IPS-18a (cell line): ENCODE measurements around the gene LCORL.
"Not testable (repeated sequence)": the region's sequence is repeated elsewhere in the genome, so short reads cannot be mapped to it uniquely, and the experiment has no call there.

ENCODE experiments used
- H3K27ac ChIP-seq: one replicate; pipeline ENCODE4 v1.5.1; 2013; ENCODE audit warnings: low read length
- H3K27me3 ChIP-seq: one replicate; pipeline ENCODE4 v1.6.1; 2013; ENCODE audit warnings: mild to moderate bottlenecking, low read length; ENCODE audit not compliant: control insufficient read depth, insufficient read depth
- H3K36me3 ChIP-seq: one replicate; pipeline ENCODE4 v1.6.1; 2013; ENCODE audit warnings: low read depth, low read length; ENCODE audit not compliant: control insufficient read depth
- H3K4me1 ChIP-seq: one replicate; pipeline ENCODE4 v1.6.1; 2013; ENCODE audit warnings: low read depth, low read length; ENCODE audit not compliant: control insufficient read depth
- H3K4me3 ChIP-seq: one replicate; pipeline ENCODE4 v1.5.1; 2013; ENCODE audit warnings: low read length
- H3K9ac ChIP-seq: one replicate; pipeline ENCODE4 v1.6.1; 2013; ENCODE audit warnings: mild to moderate bottlenecking, low read length, moderate library complexity
- H3K9me3 ChIP-seq: one replicate; pipeline ENCODE4 v1.6.1; 2013; ENCODE audit warnings: low read depth, low read length; ENCODE audit not compliant: control insufficient read depth

Gene LCORL

DNA sequence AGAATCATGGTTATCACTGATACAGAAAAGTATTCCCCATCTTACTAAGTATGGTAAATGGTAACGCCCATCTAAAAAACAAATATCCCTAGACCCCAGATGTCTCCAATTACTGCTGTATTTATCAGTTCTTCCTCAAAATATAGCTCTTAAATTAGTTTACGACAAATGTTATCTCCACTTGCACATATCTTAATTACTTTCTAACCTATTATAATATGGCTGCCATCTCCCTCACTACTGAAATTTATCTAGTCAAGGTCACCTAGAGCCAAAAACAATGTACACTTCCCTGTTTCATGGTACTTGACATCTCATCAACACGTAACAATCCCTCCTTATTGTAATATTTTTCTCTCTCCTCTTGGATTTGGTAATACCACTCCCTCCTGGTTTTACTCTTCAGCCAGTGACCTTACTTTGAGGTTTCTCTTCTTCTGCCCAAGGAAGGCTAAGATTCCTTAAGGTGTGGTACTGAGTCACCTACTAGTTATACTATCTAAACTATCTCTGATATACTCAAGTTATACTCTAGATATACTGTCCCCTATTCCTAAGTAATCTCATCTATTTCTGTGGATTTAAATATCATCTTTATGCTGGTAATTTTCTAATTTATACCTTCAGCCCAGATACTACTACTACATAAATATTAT, 8.6 kb downstream of the LCORL start:
- Histone ChIP-seq H3K27ac (no peak overlapping the region), H3K9me3 (no peaks in the 10 kb centered on the region), H3K27me3 (no peaks in the 10 kb centered on the region), H3K4me1 (no peaks in the 10 kb centered on the region), H3K9ac (no peak overlapping the region), H3K4me3 (no peak overlapping the region), H3K36me3 (no peaks in the 10 kb centered on the region)

DNA sequence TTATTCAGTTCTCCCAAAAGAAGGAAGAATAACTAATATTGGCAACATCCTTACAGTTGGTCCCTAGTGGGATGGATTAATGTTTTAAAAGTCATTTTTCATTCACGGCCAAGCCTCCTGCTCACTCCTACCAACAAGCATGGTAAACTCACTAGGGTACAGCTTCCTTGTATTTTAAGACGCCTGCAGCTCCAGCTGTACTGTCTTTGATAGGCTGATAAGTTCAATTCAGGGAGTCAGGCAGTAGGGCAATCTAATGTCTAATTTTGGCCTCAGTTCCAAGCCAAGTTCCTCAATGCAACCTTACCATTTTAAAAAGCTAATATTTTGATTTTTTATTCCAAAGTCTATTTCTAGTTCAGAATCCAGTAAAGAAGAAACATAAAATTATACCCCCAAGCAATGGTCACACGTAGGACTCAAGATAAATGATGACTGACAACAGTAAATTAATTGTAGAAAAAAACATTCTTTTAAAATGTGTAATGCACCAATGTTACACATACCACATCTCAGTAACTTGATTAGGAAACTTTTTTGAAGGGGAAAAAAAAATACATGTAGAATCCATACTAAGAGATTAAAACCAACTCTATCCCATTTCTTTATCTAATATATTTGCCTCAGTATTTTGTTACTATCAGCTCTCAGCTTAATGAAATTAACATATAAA, 9.3 kb downstream of the LCORL start:
- Histone ChIP-seq H3K4me1 (no peaks in the 10 kb centered on the region), H3K27me3 (no peaks in the 10 kb centered on the region)

DNA sequence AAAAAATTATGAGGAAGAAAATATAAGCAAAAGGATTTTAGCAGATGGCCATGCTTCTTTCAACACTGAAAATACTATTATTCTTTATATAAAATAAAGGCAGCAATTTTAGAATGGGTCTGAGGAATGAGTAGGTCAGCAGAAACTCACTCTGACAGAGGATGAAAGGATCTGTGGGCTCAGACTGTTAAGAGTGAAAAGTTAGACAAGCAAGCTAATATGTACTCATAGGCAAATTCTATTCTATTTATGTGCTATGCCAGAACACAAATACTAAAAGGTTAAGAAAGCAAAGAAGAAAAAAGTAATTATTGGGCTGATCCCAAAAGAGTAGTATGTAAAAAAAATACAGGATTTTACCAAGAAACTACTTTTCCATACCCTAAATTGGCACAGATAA, 13.9 kb downstream of the LCORL start:
- Histone ChIP-seq H3K27ac (no peak overlapping the region), H3K4me1 (no peaks in the 10 kb centered on the region), H3K9me3 (no peaks in the 10 kb centered on the region), H3K36me3 (no peaks in the 10 kb centered on the region), H3K27me3 (no peaks in the 10 kb centered on the region), H3K9ac (no peak overlapping the region), H3K4me3 (no peak overlapping the region)

More for the DNA sequence above, 9.3 kb downstream of the LCORL start:
- Histone ChIP-seq H3K9me3 (no peaks in the 10 kb centered on the region), H3K9ac (no peak overlapping the region), H3K4me3 (no peak overlapping the region), H3K36me3 (no peaks in the 10 kb centered on the region), H3K27ac (no peak overlapping the region)

DNA sequence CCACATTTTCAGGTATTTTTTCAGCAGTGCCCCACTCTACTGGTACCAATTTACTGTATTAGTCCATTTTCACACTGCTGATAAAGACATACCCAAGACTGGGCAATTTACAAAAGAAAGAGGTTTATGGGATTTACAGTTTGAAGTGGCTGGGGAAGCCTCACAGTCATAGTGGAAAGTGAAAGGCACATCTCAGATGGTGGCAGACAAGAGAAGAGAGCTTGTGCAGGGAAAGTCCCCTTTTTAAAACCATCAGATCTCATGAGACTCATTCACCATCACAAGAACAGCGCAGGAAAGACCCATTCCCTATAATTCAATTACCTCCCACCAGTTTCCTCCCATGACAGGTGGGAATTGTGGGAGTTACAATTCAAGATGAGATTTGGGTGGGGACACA, 15.1 kb downstream of the LCORL start:
- not testable (repeated sequence) for H3K27ac ChIP-seq, H3K36me3 ChIP-seq, H3K9me3 ChIP-seq, H3K4me3 ChIP-seq, H3K4me1 ChIP-seq, H3K27me3 ChIP-seq, H3K9ac ChIP-seq

DNA sequence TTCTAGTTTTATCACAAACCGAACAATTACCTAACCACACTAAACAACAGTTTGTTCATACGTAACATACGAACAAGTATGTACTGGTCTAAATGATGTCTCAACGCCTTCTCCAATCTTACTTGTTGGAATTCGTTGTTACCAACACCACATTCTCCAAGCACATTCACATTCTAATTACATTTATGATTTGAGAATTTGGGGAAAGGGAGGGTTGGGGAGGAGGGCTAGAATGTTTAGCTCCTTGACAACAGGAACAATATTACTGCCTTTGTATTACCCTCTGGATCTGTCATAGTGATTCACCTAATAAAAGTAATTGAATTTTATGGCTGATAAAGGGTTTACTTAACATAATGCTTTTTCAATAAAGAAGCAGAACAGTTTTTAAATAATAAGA, 24.4 kb downstream of the LCORL start:
- Histone ChIP-seq H3K27me3 (no peaks in the 10 kb centered on the region), H3K4me3 (no peak overlapping the region), H3K27ac (no peak overlapping the region), H3K4me1 (peaks cover 14% of the 10 kb centered on the region), H3K36me3 (no peaks in the 10 kb centered on the region), H3K9ac (no peak overlapping the region), H3K9me3 (no peaks in the 10 kb centered on the region)

DNA sequence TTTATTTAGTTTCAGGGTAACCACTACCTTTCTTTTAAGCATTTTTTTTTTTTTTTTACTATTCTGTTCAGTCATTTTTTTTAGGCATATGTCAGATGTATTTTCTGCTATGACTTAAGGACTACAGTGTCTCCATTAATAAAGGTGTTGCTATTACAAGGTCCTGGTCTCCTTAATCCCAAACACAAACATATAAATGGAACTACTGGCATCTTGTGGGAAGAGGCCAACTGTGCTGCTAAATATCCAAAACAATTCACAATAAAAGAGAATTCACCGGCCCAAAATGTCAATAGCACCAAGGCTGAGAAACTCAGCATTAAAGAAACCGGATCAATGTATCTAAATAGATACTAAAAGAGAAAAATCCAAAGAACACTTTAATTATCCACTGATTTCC, 26.4 kb downstream of the LCORL start:
- H3K27ac ChIP-seq, result no peak overlapping the region
- no peaks in the 10 kb centered on the region for H3K27me3 ChIP-seq
- peaks cover 14% of the 10 kb centered on the region for H3K4me1 ChIP-seq
- no peaks in the 10 kb centered on the region for H3K36me3 ChIP-seq
- no peak overlapping the region for H3K9ac ChIP-seq
- no peak overlapping the region for H3K4me3 ChIP-seq
- H3K9me3 ChIP-seq, result no peaks in the 10 kb centered on the region

DNA sequence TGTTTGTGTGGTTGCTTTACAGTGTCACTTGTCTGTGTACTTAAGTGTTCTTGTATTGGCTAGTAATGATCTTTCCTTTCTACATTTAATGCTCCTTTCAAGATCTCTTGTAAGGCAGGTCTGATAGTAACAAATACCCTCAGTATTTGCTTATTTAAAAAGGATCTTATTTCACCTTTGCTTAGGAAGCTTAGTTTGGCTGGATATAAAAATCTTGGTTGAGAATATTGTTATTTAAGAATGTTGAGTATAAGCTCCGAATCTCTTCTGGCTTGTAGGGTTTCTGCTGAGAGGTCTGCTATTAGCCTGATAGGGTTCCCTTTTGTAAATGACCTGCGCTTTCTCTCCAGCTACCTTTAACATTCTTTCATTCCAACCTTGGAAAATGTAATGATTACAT, 35.7 kb downstream of the LCORL start:
- Histone ChIP-seq H3K9me3 (peaks cover 20% of the 10 kb centered on the region), H3K9ac (no peak overlapping the region), H3K27me3 (no peaks in the 10 kb centered on the region), H3K4me1 (no peaks in the 10 kb centered on the region), H3K4me3 (no peak overlapping the region), H3K36me3 (no peaks in the 10 kb centered on the region), H3K27ac (no peak overlapping the region)

DNA sequence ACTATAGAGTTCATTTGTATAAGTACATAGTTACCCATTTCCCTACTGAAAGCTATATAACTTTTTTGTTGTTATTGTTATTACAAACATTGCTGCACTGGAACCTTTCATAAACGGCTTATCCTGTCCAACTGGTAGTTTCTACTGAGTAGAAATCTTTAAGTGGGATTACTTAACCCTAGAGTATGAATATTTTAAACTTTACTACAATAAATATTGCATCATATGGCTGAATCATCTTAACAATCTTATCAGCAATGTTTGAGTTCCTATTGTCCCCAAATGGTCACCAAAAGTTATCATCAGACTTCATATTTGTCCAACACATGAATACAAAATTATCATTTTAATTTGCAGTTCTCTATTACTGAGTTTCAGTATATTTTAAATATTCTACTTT, 40.5 kb downstream of the LCORL start:
- Histone ChIP-seq H3K27me3 (no peaks in the 10 kb centered on the region), H3K9ac (no peak overlapping the region), H3K9me3 (peaks cover 8% of the 10 kb centered on the region), H3K4me1 (no peaks in the 10 kb centered on the region), H3K4me3 (no peak overlapping the region), H3K27ac (no peak overlapping the region), H3K36me3 (no peaks in the 10 kb centered on the region)

DNA sequence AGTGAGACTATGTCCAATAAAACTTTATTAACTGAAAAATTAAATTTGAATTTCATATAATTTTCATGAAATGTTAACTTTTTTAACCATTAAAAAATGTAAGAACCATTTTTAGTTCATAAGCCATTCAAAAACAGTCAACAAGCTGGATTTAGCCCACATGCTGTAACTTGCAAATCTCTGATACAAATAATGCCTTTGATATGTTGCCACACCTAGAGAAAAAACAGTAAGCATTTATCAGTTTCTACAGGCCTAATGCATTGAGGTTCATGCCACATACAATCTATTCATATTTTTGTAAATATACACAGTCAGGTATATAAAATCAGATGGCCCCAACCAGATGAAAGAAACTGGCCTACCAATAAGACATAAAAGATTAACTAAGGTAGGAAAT, 52.8 kb downstream of the LCORL start:
- Histone ChIP-seq H3K9ac (no peak overlapping the region), H3K4me3 (no peak overlapping the region), H3K27me3 (no peaks in the 10 kb centered on the region), H3K9me3 (no peaks in the 10 kb centered on the region), H3K36me3 (no peaks in the 10 kb centered on the region), H3K4me1 (no peaks in the 10 kb centered on the region), H3K27ac (no peak overlapping the region)

DNA sequence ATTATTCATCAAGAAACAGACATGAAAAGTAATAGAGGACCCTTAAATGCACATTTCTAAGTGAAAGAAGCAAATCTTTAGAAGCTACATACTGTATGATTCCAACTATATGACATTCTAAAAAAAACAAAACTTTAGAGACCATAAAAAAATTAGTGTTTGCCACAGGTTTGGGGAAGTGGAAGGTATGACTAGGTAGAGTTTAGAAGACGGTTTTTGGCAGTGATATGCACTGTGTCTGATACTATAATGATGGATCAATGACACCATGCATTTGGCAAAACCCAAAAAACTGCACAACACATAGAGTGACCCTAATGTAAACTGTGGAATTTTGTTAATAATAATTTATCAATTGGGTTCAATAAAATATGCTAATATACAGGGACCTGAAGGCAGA, 54.5 kb downstream of the LCORL start:
- H3K4me3 ChIP-seq, result no peak overlapping the region
- no peaks in the 10 kb centered on the region for H3K9me3 ChIP-seq
- no peaks in the 10 kb centered on the region for H3K27me3 ChIP-seq
- no peaks in the 10 kb centered on the region for H3K36me3 ChIP-seq
- no peak overlapping the region for H3K9ac ChIP-seq
- H3K4me1 ChIP-seq, result no peaks in the 10 kb centered on the region
- no peak overlapping the region for H3K27ac ChIP-seq

DNA sequence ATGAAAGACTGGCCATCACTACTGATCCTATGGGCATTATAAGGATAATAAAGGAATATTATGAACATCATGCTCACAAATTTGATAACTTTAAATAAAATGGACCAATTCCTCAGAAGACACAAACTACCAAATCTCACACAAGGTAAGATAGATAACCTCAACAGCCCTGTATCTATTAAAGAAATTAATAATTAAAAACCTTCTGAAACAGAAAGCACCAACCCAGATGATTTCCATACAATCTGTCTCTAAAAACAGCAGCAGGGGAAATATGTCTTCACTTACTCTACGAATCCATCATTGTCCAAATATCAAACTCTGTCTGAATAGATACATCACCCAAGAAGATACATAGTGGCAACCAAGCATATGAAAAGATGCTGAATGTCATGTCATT, 55.2 kb downstream of the LCORL start:
- no peaks in the 10 kb centered on the region for H3K4me1 ChIP-seq
- no peaks in the 10 kb centered on the region for H3K9me3 ChIP-seq
- no peak overlapping the region for H3K4me3 ChIP-seq
- H3K27me3 ChIP-seq, result no peaks in the 10 kb centered on the region
- H3K36me3 ChIP-seq, result no peaks in the 10 kb centered on the region
- H3K9ac ChIP-seq, result no peak overlapping the region
- no peak overlapping the region for H3K27ac ChIP-seq

DNA sequence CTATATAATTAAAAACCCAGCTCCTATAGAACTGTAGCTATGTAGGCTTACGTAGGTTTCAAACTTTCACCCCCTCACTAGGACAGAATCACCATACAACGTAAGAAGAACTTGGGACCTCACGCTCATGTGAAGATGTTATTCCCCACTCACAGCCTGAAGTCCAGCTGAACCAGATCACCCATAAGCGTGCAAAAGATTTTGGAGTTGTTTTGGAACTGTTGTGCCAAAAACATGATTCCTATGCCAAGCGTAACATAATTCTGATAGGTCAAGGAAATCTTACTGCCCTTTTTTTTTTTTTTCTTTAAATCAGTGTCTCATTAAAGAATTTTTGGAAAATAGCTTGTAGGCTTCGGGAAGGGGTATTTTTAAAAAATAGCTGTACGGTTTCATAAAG, 57.0 kb downstream of the LCORL start:
- H3K9ac ChIP-seq, result no peak overlapping the region
- no peak overlapping the region for H3K4me3 ChIP-seq
- no peaks in the 10 kb centered on the region for H3K36me3 ChIP-seq
- no peaks in the 10 kb centered on the region for H3K9me3 ChIP-seq
- no peak overlapping the region for H3K27ac ChIP-seq
- H3K27me3 ChIP-seq, result no peaks in the 10 kb centered on the region
- no peaks in the 10 kb centered on the region for H3K4me1 ChIP-seq
